OCI-LY1 (cell line): ENCODE measurements around the gene GJB3.

Source experiments
- EZH2 ChIP-seq: fragments of 200-600 bp; sonication (generic), shearing (Covaris generic); IDR thresholded peaks from 2 replicates; pipeline ENCODE4 v1.8.0; 2017; ENCODE audit warnings: borderline replicate concordance, mixed run types, mild to moderate bottlenecking, antibody characterized with exemption, low read length, moderate library complexity, mixed read lengths
- TF ChIP-seq, protein P1 (sequence below): fragments of 200-600 bp; sonication (generic), shearing (Covaris generic); IDR thresholded peaks from 2 replicates; pipeline ENCODE4 v1.5.1; 2017; ENCODE audit warnings: mild to moderate bottlenecking, antibody characterized with exemption, low read length, moderate library complexity, mixed read lengths

DNA sequence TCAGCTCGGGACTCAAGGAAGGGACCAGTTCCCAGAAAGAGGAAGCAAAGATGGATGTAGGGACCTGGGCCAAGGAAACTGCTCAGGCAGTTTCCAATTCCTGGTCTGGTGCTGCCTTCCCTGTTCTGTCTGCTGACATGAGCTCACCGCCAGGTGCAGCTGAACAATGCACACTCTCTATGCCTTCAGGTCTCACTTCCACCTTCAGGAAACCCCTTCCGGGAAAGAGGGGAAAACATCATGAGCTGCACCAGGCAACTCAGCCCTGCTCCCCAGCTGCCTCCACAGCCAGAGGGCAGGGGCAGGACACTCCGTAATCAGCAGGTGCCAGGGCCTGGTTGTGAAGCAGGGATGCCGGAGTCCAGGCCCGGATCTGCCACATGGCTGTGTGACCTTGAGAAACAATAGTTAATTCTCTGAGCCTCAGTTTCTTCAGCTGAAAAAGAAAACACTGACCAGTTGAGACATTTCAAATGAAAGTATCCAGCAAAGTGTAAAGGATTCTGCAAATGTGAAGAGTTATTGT, 50.8 kb downstream of the GJB3 start:
- TF ChIP-seq, protein P1, sequence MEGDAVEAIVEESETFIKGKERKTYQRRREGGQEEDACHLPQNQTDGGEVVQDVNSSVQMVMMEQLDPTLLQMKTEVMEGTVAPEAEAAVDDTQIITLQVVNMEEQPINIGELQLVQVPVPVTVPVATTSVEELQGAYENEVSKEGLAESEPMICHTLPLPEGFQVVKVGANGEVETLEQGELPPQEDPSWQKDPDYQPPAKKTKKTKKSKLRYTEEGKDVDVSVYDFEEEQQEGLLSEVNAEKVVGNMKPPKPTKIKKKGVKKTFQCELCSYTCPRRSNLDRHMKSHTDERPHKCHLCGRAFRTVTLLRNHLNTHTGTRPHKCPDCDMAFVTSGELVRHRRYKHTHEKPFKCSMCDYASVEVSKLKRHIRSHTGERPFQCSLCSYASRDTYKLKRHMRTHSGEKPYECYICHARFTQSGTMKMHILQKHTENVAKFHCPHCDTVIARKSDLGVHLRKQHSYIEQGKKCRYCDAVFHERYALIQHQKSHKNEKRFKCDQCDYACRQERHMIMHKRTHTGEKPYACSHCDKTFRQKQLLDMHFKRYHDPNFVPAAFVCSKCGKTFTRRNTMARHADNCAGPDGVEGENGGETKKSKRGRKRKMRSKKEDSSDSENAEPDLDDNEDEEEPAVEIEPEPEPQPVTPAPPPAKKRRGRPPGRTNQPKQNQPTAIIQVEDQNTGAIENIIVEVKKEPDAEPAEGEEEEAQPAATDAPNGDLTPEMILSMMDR: no peak
- TF ChIP-seq EZH2: no peak
